Measurements from ENCODE around the gene ZNFX1. TPM values are rescaled to one million over a fixed set of nuclear protein-coding genes. Genes with fewer than 3 reads are reported as not detected.

Gene ZNFX1
- total and polyA plus RNA-seq, 9 of the 15 experiments (the other 6 are each of a cell fraction or from before 2014, with no cell fraction given): 3.8 to 13.8 (median 10.3) TPM

DNA sequence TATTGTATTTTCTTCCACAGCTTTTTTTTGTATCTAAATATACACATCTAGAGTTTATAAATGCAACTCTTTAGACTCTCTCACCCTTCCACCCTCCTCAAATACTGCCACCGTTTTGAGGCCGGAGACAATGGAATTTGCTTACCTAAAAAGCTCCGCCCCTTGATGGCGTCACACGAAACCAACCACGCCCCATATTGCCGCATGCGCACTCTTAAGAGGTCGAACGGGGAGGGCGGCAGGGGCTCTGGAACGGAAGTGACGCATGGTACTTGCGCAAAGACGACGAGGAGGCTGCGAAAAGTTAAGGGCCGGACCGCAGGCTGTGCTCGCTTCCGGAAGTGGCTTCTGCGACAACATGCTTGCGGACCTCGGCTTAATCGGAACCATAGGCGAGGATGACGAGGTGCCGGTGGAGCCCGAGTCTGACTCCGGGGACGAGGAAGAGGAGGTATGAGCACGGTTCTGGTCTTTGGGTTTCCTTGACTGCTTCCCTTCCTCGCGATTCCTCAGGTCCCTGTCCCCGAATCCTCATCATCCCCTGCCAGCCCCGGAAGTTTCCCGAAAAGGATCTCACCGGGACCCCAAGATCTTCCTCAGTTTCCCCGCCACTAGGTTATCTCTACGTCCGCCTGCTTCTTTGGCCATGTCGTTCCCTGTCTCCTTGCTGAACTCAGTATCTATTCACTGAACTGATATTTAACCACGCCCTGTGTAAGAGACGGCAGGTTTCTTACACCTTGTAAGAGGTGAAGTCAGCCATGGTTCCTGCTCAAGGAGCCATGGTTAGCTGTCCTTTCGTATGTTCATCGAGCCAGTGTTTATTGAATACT lies 58.5 kb downstream of the ZNFX1 start, which contains the start of gene DDX27 (continued):
- TF ChIP-seq MAZ (CRISPR knock-in tag; conservative IDR thresholded peaks at IDR 0.05 in 1 of 2, IDR thresholded peaks at IDR 0.05 in 1 of 2) (peak; percentile 45 to 46; a peak in 2 of 4 replicates), CBX5 (IDR thresholded peaks at IDR 0.05; ENCODE audit: borderline replicate concordance, low read depth) (no peak), ZNF584 (CRISPR knock-in tag; IDR thresholded peaks at IDR 0.05; ENCODE audit: low read depth) (no peak), TAL1 (IDR thresholded peaks at IDR 0.05) (no peak), ZNF778 (CRISPR knock-in tag; IDR thresholded peaks at IDR 0.05) (no peak), STAT5A (IDR thresholded peaks at IDR 0.05; ENCODE audit: borderline replicate concordance, low read length) (no peak), PTBP1 (IDR thresholded peaks at IDR 0.05; ENCODE audit: low read depth, low read length) (no peak), ZNF561 (CRISPR knock-in tag; conservative IDR thresholded peaks at IDR 0.05) (no peak), POLR3G (IDR thresholded peaks at IDR 0.05; ENCODE audit: extremely low read depth, insufficient read length, insufficient replicate concordance) (no peak), FOXP1 (CRISPR knock-in tag; IDR thresholded peaks at IDR 0.05) (0 out of 2 replicates have a peak, but pooled peaks have one; percentile 12), RFX1 (IDR thresholded peaks at IDR 0.05) (no peak), ZNF436 (CRISPR knock-in tag; IDR thresholded peaks at IDR 0.05) (no peak), ZBTB7A (IDR thresholded peaks at IDR 0.05; ENCODE audit: borderline replicate concordance, control insufficient read depth, low read depth, low read length) (no peak), LEF1 (IDR thresholded peaks at IDR 0.05) (no peak), ZKSCAN1 (IDR thresholded peaks at IDR 0.05; ENCODE audit: low read depth, low read length) (no peak), MYNN (IDR thresholded peaks at IDR 0.05) (no peak), MYNN (CRISPR knock-in tag; IDR thresholded peaks at IDR 0.05) (no peak), GTF2E2 (tag; IDR thresholded peaks at IDR 0.05) (0 out of 2 replicates have a peak, but pooled peaks have one; percentile 68), RNF2 (IDR thresholded peaks at IDR 0.05) (no peak), POLR2H (tag; IDR thresholded peaks at IDR 0.05; ENCODE audit: low read depth) (peak; percentile 84), SMARCA4 (IDR thresholded peaks at IDR 0.05) (0 out of 2 replicates have a peak, but pooled peaks have one; percentile 12), PML (IDR thresholded peaks at IDR 0.05; ENCODE audit: low read length) (no peak), SMC3 (conservative IDR thresholded peaks at IDR 0.05; ENCODE audit: insufficient read depth, low read depth, low read length) (no peak)
- TF ChIP-seq, protein P1, sequence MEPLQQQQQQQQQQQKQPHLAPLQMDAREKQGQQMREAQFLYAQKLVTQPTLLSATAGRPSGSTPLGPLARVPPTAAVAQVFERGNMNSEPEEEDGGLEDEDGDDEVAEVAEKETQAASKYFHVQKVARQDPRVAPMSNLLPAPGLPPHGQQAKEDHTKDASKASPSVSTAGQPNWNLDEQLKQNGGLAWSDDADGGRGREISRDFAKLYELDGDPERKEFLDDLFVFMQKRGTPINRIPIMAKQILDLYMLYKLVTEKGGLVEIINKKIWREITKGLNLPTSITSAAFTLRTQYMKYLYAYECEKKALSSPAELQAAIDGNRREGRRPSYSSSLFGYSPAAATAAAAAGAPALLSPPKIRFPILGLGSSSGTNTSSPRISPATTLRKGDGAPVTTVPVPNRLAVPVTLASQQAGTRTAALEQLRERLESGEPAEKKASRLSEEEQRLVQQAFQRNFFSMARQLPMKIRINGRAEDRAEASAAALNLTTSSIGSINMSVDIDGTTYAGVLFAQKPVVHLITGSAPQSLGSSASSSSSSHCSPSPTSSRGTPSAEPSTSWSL (CRISPR knock-in tag; IDR thresholded peaks at IDR 0.05; ENCODE audit: borderline replicate concordance): no peak
- TF ChIP-seq, protein P2, sequence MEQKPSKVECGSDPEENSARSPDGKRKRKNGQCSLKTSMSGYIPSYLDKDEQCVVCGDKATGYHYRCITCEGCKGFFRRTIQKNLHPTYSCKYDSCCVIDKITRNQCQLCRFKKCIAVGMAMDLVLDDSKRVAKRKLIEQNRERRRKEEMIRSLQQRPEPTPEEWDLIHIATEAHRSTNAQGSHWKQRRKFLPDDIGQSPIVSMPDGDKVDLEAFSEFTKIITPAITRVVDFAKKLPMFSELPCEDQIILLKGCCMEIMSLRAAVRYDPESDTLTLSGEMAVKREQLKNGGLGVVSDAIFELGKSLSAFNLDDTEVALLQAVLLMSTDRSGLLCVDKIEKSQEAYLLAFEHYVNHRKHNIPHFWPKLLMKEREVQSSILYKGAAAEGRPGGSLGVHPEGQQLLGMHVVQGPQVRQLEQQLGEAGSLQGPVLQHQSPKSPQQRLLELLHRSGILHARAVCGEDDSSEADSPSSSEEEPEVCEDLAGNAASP (IDR thresholded peaks at IDR 0.05): no peak
- TF ChIP-seq, protein P3, sequence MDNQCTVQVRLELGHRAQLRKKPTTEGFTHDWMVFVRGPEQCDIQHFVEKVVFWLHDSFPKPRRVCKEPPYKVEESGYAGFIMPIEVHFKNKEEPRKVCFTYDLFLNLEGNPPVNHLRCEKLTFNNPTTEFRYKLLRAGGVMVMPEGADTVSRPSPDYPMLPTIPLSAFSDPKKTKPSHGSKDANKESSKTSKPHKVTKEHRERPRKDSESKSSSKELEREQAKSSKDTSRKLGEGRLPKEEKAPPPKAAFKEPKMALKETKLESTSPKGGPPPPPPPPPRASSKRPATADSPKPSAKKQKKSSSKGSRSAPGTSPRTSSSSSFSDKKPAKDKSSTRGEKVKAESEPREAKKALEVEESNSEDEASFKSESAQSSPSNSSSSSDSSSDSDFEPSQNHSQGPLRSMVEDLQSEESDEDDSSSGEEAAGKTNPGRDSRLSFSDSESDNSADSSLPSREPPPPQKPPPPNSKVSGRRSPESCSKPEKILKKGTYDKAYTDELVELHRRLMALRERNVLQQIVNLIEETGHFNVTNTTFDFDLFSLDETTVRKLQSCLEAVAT (IDR thresholded peaks at IDR 0.05): peak in 1 of 2 experiments; percentile 29; a peak in 1 of 4 replicates
